Ascending aorta (tissue), 2 donors: Measurements from ENCODE around the gene MYH9. TPM values are rescaled to one million over a fixed set of nuclear protein-coding genes. Genes with fewer than 3 reads are reported as not detected.
A peak's percentile ranks its signal among the peaks of the same experiment; 100 is the strongest.

Experiments used
- DNase-seq, 2 donors: peaks; one replicate each; pipeline ENCODE4 v3.0.0-alpha.2; 2019; ENCODE audit warnings: low spot score in 2 of 2
- H3K27ac ChIP-seq, 2 donors: fragments of 200-600 bp; sonication (generic); one replicate each; pipeline ENCODE4 v1.5.1; 2016 to 2017; ENCODE audit warnings: mild to moderate bottlenecking in 1 of 2
- H3K27me3 ChIP-seq: fragments of 200-600 bp; sonication (generic); one replicate; pipeline ENCODE4 v1.5.1; 2017
- H3K36me3 ChIP-seq, 2 donors: fragments of 200-600 bp; sonication (generic); one replicate each; pipeline ENCODE4 v1.5.1; 2016
- H3K4me1 ChIP-seq, 2 donors: fragments of 200-600 bp; sonication (generic); one replicate each; pipeline ENCODE4 v1.5.1; 2016 to 2017; ENCODE audit warnings: mild to moderate bottlenecking in 1 of 2
- H3K4me3 ChIP-seq, 2 donors: fragments of 200-600 bp; sonication (generic); one replicate each; pipeline ENCODE4 v1.5.1; 2016 to 2017; ENCODE audit warnings: mild to moderate bottlenecking in 1 of 2
- H3K9me3 ChIP-seq, 2 donors: fragments of 200-600 bp; sonication (generic); one replicate each; pipeline ENCODE4 v1.5.1; 2016
- CTCF ChIP-seq, 3 experiments: fragments of 200-600 bp in 2 of 3; fragments of 450-650 bp in 1 of 3; sonication (generic) in 2 of 3; IDR thresholded peaks; one replicate each; pipeline ENCODE4 v1.5.1; 2016 to 2019; ENCODE audit warnings: antibody characterized with exemption in 3 of 3, mild to moderate bottlenecking in 1 of 3, moderate library complexity in 1 of 3
- intact Hi-C: fragments of 100-400 bp; cut with DNase I; formaldehyde crosslinking; loops from one replicate; pipeline ENCODE4 v1.15.1; 2023
- total RNA-seq: library from RNA; depleted of rRNA; stranded (reverse); fragments of >200 nt; gene quantifications from one replicate; pipeline ENCODE4 v1.1.0, GENCODE V29; 2016

Gene MYH9
- total RNA-seq, 1 donor from 2014 or later = 1,114 TPM

- no peak for TF ChIP-seq CTCF (IDR thresholded peaks at IDR 0.05)
- peaks cover 82 to 95% of the 10 kb centered on the region in 2 donors for H3K4me1 ChIP-seq
- H3K9me3 ChIP-seq = no peaks in the 10 kb centered on the region
- peak overlapping the region; percentile 98 to 99 for H3K27ac ChIP-seq
- H3K4me3 ChIP-seq = peak overlapping the region in 1 of 2 donors; percentile 28
- no peaks in the 10 kb centered on the region for H3K27me3 ChIP-seq
- intact Hi-C loops = no loop called here
- no peak for DNase-seq
- peaks cover 35 to 48% of the 10 kb centered on the region in 2 donors for H3K36me3 ChIP-seq
Measured at GRCh38 chr22:36332623-36333332, 55.0 kb downstream of the MYH9 start.

GRCh38 chr22:36331912-36332622 lies 55.7 kb downstream of the MYH9 start:
- no peak for TF ChIP-seq CTCF (IDR thresholded peaks at IDR 0.05)
- Histone ChIP-seq H3K36me3 (peaks cover 32 to 51% of the 10 kb centered on the region in 2 donors), H3K4me1 (peaks cover 84 to 96% of the 10 kb centered on the region in 2 donors), H3K4me3 (peak overlapping the region in 1 of 2 donors; percentile 28), H3K27ac (peak overlapping the region; percentile 98 to 99), H3K9me3 (no peaks in the 10 kb centered on the region), H3K27me3 (no peaks in the 10 kb centered on the region)
- intact Hi-C loops = no loop called here
- DNase-seq = peak in 1 of 2 donors; percentile 86

- H3K4me3 ChIP-seq = peak overlapping the region; percentile 5 to 40
- H3K27ac ChIP-seq = peak overlapping the region; percentile 98 to 99
- H3K36me3 ChIP-seq = peaks cover 32 to 51% of the 10 kb centered on the region in 2 donors
- DNase-seq = peak; percentile 90 to 96
- peaks cover 81 to 96% of the 10 kb centered on the region in 2 donors for H3K4me1 ChIP-seq
- no peaks in the 10 kb centered on the region for H3K27me3 ChIP-seq
- no peak for TF ChIP-seq CTCF (IDR thresholded peaks at IDR 0.05)
- intact Hi-C loops = no loop called here
- no peaks in the 10 kb centered on the region for H3K9me3 ChIP-seq
Measured at GRCh38 chr22:36331306-36331911, 56.4 kb downstream of the MYH9 start.

- intact Hi-C loops = no loop called here
- H3K27ac ChIP-seq = peak overlapping the region; percentile 98 to 99
- H3K4me3 ChIP-seq = peak overlapping the region; percentile 5 to 40
- peaks cover 77 to 96% of the 10 kb centered on the region in 2 donors for H3K4me1 ChIP-seq
- H3K9me3 ChIP-seq = no peaks in the 10 kb centered on the region
- DNase-seq = peak in 1 of 2 donors; percentile 83
- no peak for TF ChIP-seq CTCF (IDR thresholded peaks at IDR 0.05)
- H3K36me3 ChIP-seq = peaks cover 32 to 52% of the 10 kb centered on the region in 2 donors
- no peaks in the 10 kb centered on the region for H3K27me3 ChIP-seq
Measured at GRCh38 chr22:36330655-36331305, 57.0 kb downstream of the MYH9 start.

- Histone ChIP-seq H3K9me3 (no peaks in the 10 kb centered on the region), H3K27ac (peak overlapping the region; percentile 98 to 99), H3K36me3 (peaks cover 30 to 55% of the 10 kb centered on the region in 2 donors), H3K4me3 (peak overlapping the region in 1 of 2 donors; percentile 40), H3K27me3 (no peaks in the 10 kb centered on the region), H3K4me1 (peaks cover 74 to 96% of the 10 kb centered on the region in 2 donors)
- intact Hi-C loops = no loop called here
- no peak for TF ChIP-seq CTCF (IDR thresholded peaks at IDR 0.05)
- DNase-seq = no peak
Measured at GRCh38 chr22:36330127-36330526, 57.6 kb downstream of the MYH9 start.
